OCI-LY3 (cell line): ENCODE results near the gene TBP.

ENCODE experiments used
- H2AFZ ChIP-seq: fragments of 200-600, 300-600 bp; shearing (Covaris generic); 2 replicates; pipeline ENCODE4 v1.6.0; 2014; ENCODE audit warnings: antibody characterized with exemption, low read depth, low read length
- H3K27ac ChIP-seq: fragments of 200-600, 300-600 bp; sonication (generic); 2 replicates; pipeline ENCODE4 v1.5.1; 2014; ENCODE audit warnings: mild to moderate bottlenecking, low read length, moderate library complexity, mixed read lengths
- H3K27me3 ChIP-seq: fragments of 200-600, 300-600 bp; sonication (generic); 2 replicates; pipeline ENCODE4 v1.6.1; 2014; ENCODE audit warnings: low read depth, low read length, mixed read lengths
- H3K36me3 ChIP-seq: fragments of 200-600, 300-600 bp; sonication (generic); replicated peaks from 2 replicates; pipeline ENCODE3; 2014; ENCODE audit warnings: low read depth, low read length, mixed read lengths
- H3K4me1 ChIP-seq: fragments of 300-600, 200-600 bp; sonication (generic); 2 replicates; pipeline ENCODE4 v1.6.1; 2014; ENCODE audit warnings: low read length, mixed read lengths
- H3K4me2 ChIP-seq: fragments of 200-600, 300-600 bp; sonication (generic); 2 replicates; pipeline ENCODE4 v1.6.1; 2014; ENCODE audit warnings: low read length, mixed read lengths
- H3K4me3 ChIP-seq: fragments of 300-600, 200-600 bp; sonication (generic); 2 replicates; pipeline ENCODE4 v1.5.1; 2014; ENCODE audit warnings: antibody characterized with exemption, mild to moderate bottlenecking, low read length, moderate library complexity
- H3K79me2 ChIP-seq: fragments of 300-600, 200-600 bp; shearing (Covaris generic); 2 replicates; pipeline ENCODE4 v1.6.1; 2014; ENCODE audit warnings: mild to moderate bottlenecking, low read length, mixed read lengths
- H3K9ac ChIP-seq: fragments of 300-600, 200-600 bp; shearing (Covaris generic); 2 replicates; pipeline ENCODE4 v1.6.0; 2014; ENCODE audit warnings: mild to moderate bottlenecking, low read length, moderate library complexity
- H3K9me3 ChIP-seq: fragments of 200-600, 300-600 bp; shearing (Covaris generic); 2 replicates; pipeline ENCODE4 v1.6.1; 2014; ENCODE audit warnings: low read length, mixed read lengths; ENCODE audit not compliant: insufficient read depth
- H4K20me1 ChIP-seq: fragments of 200-600, 300-600 bp; sonication (generic); 2 replicates; pipeline ENCODE4 v1.6.1; 2016; ENCODE audit warnings: low read length, mixed read lengths; ENCODE audit not compliant: insufficient read depth
- CTCF ChIP-seq: fragments of 200-600, 300-600 bp; sonication (generic); IDR thresholded peaks from 2 replicates; pipeline ENCODE4 v1.5.1; 2014; ENCODE audit warnings: antibody characterized with exemption, low read length, low read depth
- EZH2phosphoT487 ChIP-seq: fragments of 200-600 bp; shearing (Covaris generic); IDR thresholded peaks from 2 replicates; pipeline ENCODE4 v1.6.1; 2018; ENCODE audit warnings: antibody characterized with exemption, mixed run types, low read depth

TBP gene

DNA sequence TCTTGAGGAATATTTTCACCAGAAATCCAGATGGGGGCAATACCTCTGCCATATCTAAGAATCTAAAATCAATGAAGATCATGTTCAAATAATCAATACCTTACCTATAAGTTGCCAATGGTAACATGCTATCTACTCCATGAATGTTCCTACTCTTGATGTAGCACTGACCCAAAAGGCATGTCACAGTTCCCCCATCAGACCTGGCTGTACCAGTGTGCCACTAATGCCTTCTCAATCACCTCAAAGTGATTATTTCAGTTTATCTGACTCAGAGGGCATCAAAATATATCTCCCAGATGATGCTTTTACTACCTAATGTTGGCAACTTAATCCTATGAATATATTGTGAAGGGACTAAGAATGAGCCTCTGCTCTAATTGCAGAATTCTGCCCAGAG lies 24.7 kb downstream of the TBP start:
- no peaks in the 10 kb centered on the region for H3K9me3 ChIP-seq
- H3K36me3 ChIP-seq = peaks cover 20% of the 10 kb centered on the region
- TF ChIP-seq CTCF = no peak
- TF ChIP-seq EZH2phosphoT487 = no peak
- no peak overlapping the region for H3K27ac ChIP-seq
- no peak overlapping the region for H2AFZ ChIP-seq
- H3K4me3 ChIP-seq = no peak overlapping the region
- no peak overlapping the region for H3K9ac ChIP-seq
- H4K20me1 ChIP-seq = no peaks in the 10 kb centered on the region
- no peaks in the 10 kb centered on the region for H3K27me3 ChIP-seq
- H3K4me1 ChIP-seq = no peaks in the 10 kb centered on the region
- no peak overlapping the region for H3K4me2 ChIP-seq
- peaks cover 18% of the 10 kb centered on the region for H3K79me2 ChIP-seq

- peaks cover 5% of the 10 kb centered on the region for H3K36me3 ChIP-seq
- peaks cover 5% of the 10 kb centered on the region for H3K4me1 ChIP-seq
- no peaks in the 10 kb centered on the region for H3K9me3 ChIP-seq
- no peaks in the 10 kb centered on the region for H3K27me3 ChIP-seq
- TF ChIP-seq CTCF (no peak), EZH2phosphoT487 (no peak)
- peak overlapping the region; percentile 77 for H3K4me2 ChIP-seq
- peak overlapping the region; percentile 91 for H3K9ac ChIP-seq
- H3K79me2 ChIP-seq = peaks cover 29% of the 10 kb centered on the region
- no peak overlapping the region for H2AFZ ChIP-seq
- peak overlapping the region; percentile 65 for H3K27ac ChIP-seq
- peak overlapping the region; percentile 100 for H3K4me3 ChIP-seq
- H4K20me1 ChIP-seq = no peaks in the 10 kb centered on the region
These were observed 29.6 kb downstream of the TBP start for GRCh38 chr6:170583756-170584180.

GRCh38 chr6:170584181-170584953 lies 30.2 kb downstream of the TBP start, which contains the start of gene PDCD2:
PDCD2 (minus strand) TSS chr6:170584637; CDS start chr6:170584581, 56 bp downstream.
- Histone ChIP-seq H3K9me3 (no peaks in the 10 kb centered on the region), H3K27ac (peak within 1 kb of the TSS; percentile 65), H4K20me1 (no peaks in the 10 kb centered on the region), H2AFZ (peak within 1 kb of the TSS; percentile 98), H3K36me3 (peaks cover 5% of the 10 kb centered on the region), H3K4me3 (peak within 1 kb of the TSS; percentile 100), H3K79me2 (peaks cover 29% of the 10 kb centered on the region), H3K4me2 (peak within 1 kb of the TSS; percentile 98), H3K27me3 (no peaks in the 10 kb centered on the region), H3K9ac (peak within 1 kb of the TSS; percentile 91), H3K4me1 (peaks cover 5% of the 10 kb centered on the region)
- TF ChIP-seq CTCF = no peak
- TF ChIP-seq EZH2phosphoT487 = no peak

DNA sequence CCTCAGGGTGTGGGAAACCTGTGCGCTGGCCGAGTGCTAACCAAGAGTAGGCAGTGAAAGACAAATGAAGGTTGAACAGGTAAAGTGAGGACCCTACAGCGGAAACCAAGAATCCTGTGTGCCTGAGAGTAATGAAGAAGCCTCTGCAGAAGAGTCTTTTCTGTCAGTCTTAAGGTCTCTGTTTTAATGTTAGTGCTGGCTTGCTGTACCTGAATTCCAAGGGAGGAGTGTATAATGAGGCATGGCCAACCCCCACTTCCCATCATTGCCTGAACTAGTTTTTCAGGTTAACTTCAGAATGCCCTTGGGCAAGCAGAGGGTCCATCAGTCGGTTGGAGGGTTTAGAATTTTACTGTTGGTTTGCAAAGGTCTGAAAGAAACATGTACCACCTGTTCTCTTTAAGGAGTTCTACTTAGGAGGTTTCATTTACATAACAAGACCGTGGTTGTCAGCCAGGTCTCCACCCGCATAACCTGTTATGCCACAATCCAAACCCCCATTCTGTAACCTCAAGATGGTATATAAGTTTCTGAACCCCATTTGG lies 30.9 kb downstream of the TBP start:
- H3K4me2 ChIP-seq = peak overlapping the region; percentile 98
- peaks cover 5% of the 10 kb centered on the region for H3K4me1 ChIP-seq
- 0 out of 2 replicates have a peak overlapping the region, but pooled peaks have one; percentile 11 for H3K27ac ChIP-seq
- no peaks in the 10 kb centered on the region for H4K20me1 ChIP-seq
- H3K9ac ChIP-seq = peak overlapping the region; percentile 91
- H2AFZ ChIP-seq = peak overlapping the region; percentile 98
- peak overlapping the region; percentile 100 for H3K4me3 ChIP-seq
- H3K36me3 ChIP-seq = peaks cover 5% of the 10 kb centered on the region
- H3K79me2 ChIP-seq = peaks cover 29% of the 10 kb centered on the region
- no peaks in the 10 kb centered on the region for H3K9me3 ChIP-seq
- TF ChIP-seq CTCF (no peak), EZH2phosphoT487 (no peak)
- H3K27me3 ChIP-seq = no peaks in the 10 kb centered on the region
